HG03108 (cell line): Measurements from ENCODE around the gene SP140L.
A peak's percentile ranks its signal among the peaks of the same experiment; 100 is the strongest.
"Not testable (repeated sequence)": the region's sequence is repeated elsewhere in the genome, so short reads cannot be mapped to it uniquely, and the experiment has no call there.

Experiments used
- ATAC-seq: cut with Tn5 transposase; IDR thresholded peaks from one replicate; pipeline ENCODE4 v1.9.1; 2021; ENCODE audit warnings: moderate library complexity; ENCODE audit not compliant: unreplicated experiment

The SP140L gene

GRCh38 chr2:230417436-230417835 lies 90.4 kb downstream of the SP140L start:
- ATAC-seq, result no peak

- ATAC-seq, result no peak
These were observed 91.5 kb downstream of the SP140L start for GRCh38 chr2:230418341-230419016.

GRCh38 chr2:230419181-230419580 lies 92.2 kb downstream of the SP140L start:
- ATAC-seq, result no peak

- no peak for ATAC-seq
These were observed 95.2 kb downstream of the SP140L start for GRCh38 chr2:230422149-230422548.

- ATAC-seq, result no peak
These were observed 97.0 kb downstream of the SP140L start for GRCh38 chr2:230423851-230424458.

- ATAC-seq, result no peak
These were observed 98.4 kb downstream of the SP140L start for GRCh38 chr2:230425377-230425776.

- no peak for ATAC-seq
These were observed 102.5 kb downstream of the SP140L start for GRCh38 chr2:230429513-230429912.

- ATAC-seq, result no peak
These were observed 104.2 kb downstream of the SP140L start for GRCh38 chr2:230430957-230431910.

- ATAC-seq, result no peak
These were observed 107.8 kb downstream of the SP140L start for GRCh38 chr2:230434677-230435324.

- ATAC-seq, result no peak
These were observed 108.4 kb downstream of the SP140L start for GRCh38 chr2:230435431-230435830.

- not testable (repeated sequence) for ATAC-seq
These were observed 112.1 kb downstream of the SP140L start for GRCh38 chr2:230439121-230439520.

- no peak for ATAC-seq
These were observed 112.6 kb downstream of the SP140L start for GRCh38 chr2:230439590-230439989.

- ATAC-seq, result peak; percentile 71
These were observed 114.4 kb downstream of the SP140L start for GRCh38 chr2:230441227-230441897.

- no peak for ATAC-seq
These were observed 116.5 kb downstream of the SP140L start for GRCh38 chr2:230443541-230443940.

GRCh38 chr2:230444832-230445231 lies 117.8 kb downstream of the SP140L start:
- ATAC-seq, result no peak

GRCh38 chr2:230447036-230447435 lies 120.0 kb downstream of the SP140L start:
- ATAC-seq, result no peak

GRCh38 chr2:230447455-230448451 lies 120.8 kb downstream of the SP140L start:
- ATAC-seq, result peak; percentile 76

- no peak for ATAC-seq
These were observed 123.0 kb downstream of the SP140L start for GRCh38 chr2:230449901-230450467.

GRCh38 chr2:230453006-230453405 lies 126.0 kb downstream of the SP140L start:
- ATAC-seq, result no peak
